ENCODE results near the gene RTP3.

The RTP3 gene

GRCh38 chr3:46466871-46467403 lies 30.8 kb upstream of the RTP3 start:
- H3K4me1 Mint-ChIP-seq: peaks cover under 1% of the 10 kb centered on the region
- H3K27me3 Mint-ChIP-seq (ENCODE audit: low read depth, poor library complexity): peaks cover 57% of the 10 kb centered on the region
- no peaks in the 10 kb centered on the region for H3K9me3 Mint-ChIP-seq
- TF ChIP-seq CTCF (IDR thresholded peaks at IDR 0.05): no peak
- no peak overlapping the region for H3K27ac Mint-ChIP-seq
- H3K4me3 Mint-ChIP-seq: no peak overlapping the region
- H3K36me3 Mint-ChIP-seq (ENCODE audit: low read depth): no peaks in the 10 kb centered on the region
- no peak for DNase-seq

- Mint-ChIP-seq H3K36me3 (ENCODE audit: low read depth) (no peaks in the 10 kb centered on the region), H3K27me3 (ENCODE audit: low read depth, poor library complexity) (peaks cover 54% of the 10 kb centered on the region), H3K27ac (no peak overlapping the region), H3K4me1 (peaks cover 5% of the 10 kb centered on the region), H3K9me3 (no peaks in the 10 kb centered on the region), H3K4me3 (no peak overlapping the region)
- no peak for DNase-seq
- TF ChIP-seq CTCF (IDR thresholded peaks at IDR 0.05): no peak
These were observed 30.2 kb upstream of the RTP3 start for GRCh38 chr3:46467562-46467961.

GRCh38 chr3:46468753-46469600 lies 28.8 kb upstream of the RTP3 start:
- peaks cover 5% of the 10 kb centered on the region for H3K4me1 Mint-ChIP-seq
- peaks cover 5% of the 10 kb centered on the region for H3K9me3 Mint-ChIP-seq
- H3K36me3 Mint-ChIP-seq (ENCODE audit: low read depth): no peaks in the 10 kb centered on the region
- TF ChIP-seq CTCF (IDR thresholded peaks at IDR 0.05): no peak
- H3K27me3 Mint-ChIP-seq (ENCODE audit: low read depth, poor library complexity): peaks cover 42% of the 10 kb centered on the region
- no peak overlapping the region for H3K27ac Mint-ChIP-seq
- no peak for DNase-seq
- H3K4me3 Mint-ChIP-seq: no peak overlapping the region

GRCh38 chr3:46469680-46470357 lies 28.0 kb upstream of the RTP3 start:
- TF ChIP-seq CTCF (IDR thresholded peaks at IDR 0.05): no peak
- H3K9me3 Mint-ChIP-seq: peaks cover 13% of the 10 kb centered on the region
- no peak overlapping the region for H3K27ac Mint-ChIP-seq
- peaks cover 5% of the 10 kb centered on the region for H3K4me1 Mint-ChIP-seq
- H3K4me3 Mint-ChIP-seq: no peak overlapping the region
- H3K36me3 Mint-ChIP-seq (ENCODE audit: low read depth): peaks cover 5% of the 10 kb centered on the region
- DNase-seq: no peak
- H3K27me3 Mint-ChIP-seq (ENCODE audit: low read depth, poor library complexity): peaks cover 37% of the 10 kb centered on the region

GRCh38 chr3:46470831-46471230 lies 26.9 kb upstream of the RTP3 start:
- Mint-ChIP-seq H3K36me3 (ENCODE audit: low read depth) (peaks cover 12% of the 10 kb centered on the region), H3K27ac (no peak overlapping the region), H3K4me1 (peaks cover 5% of the 10 kb centered on the region), H3K9me3 (peaks cover 23% of the 10 kb centered on the region), H3K4me3 (no peak overlapping the region), H3K27me3 (ENCODE audit: low read depth, poor library complexity) (peaks cover 27% of the 10 kb centered on the region)
- no peak for DNase-seq
- TF ChIP-seq CTCF (IDR thresholded peaks at IDR 0.05): no peak

Data from nephron progenitor cell (in vitro differentiated cells).